KMS-11 (cell line): ENCODE measurements around the gene CCNI2.

Experiments
- H2AFZ ChIP-seq: fragments of 200-600 bp; sonication (generic); 2 replicates; pipeline ENCODE4 v1.6.1; 2016; ENCODE audit warnings: antibody characterized with exemption, mixed run types, low read depth
- H3K27ac ChIP-seq: fragments of 200-600 bp; sonication (generic); 2 replicates; pipeline ENCODE4 v1.6.1; 2016; ENCODE audit warnings: mild to moderate bottlenecking, mixed run types
- H3K27me3 ChIP-seq: fragments of 200-600 bp; sonication (generic); 2 replicates; pipeline ENCODE4 v1.6.1; 2017; ENCODE audit warnings: mild to moderate bottlenecking, low read depth, mixed run types, moderate library complexity; ENCODE audit not compliant: insufficient read depth
- H3K36me3 ChIP-seq: fragments of 200-600 bp; sonication (generic); 2 replicates; pipeline ENCODE4 v1.6.1; 2017; ENCODE audit warnings: mild to moderate bottlenecking, mixed run types; ENCODE audit not compliant: insufficient read depth
- H3K4me1 ChIP-seq: fragments of 200-600 bp; sonication (generic); 2 replicates; pipeline ENCODE4 v1.6.1; 2016; ENCODE audit warnings: mild to moderate bottlenecking, low read depth, mixed run types; ENCODE audit not compliant: poor library complexity, severe bottlenecking
- H3K4me2 ChIP-seq: fragments of 200-600 bp; sonication (generic); 2 replicates; pipeline ENCODE4 v1.7.0; 2016; ENCODE audit warnings: mild to moderate bottlenecking, mixed run types
- H3K4me3 ChIP-seq: fragments of 200-600 bp; sonication (generic); IDR thresholded peaks from 2 replicates; pipeline ENCODE4 v1.6.1; 2017; ENCODE audit warnings: low read depth, low read length, mixed read lengths; ENCODE audit not compliant: insufficient read depth
- H3K79me2 ChIP-seq: fragments of 200-600 bp; sonication (generic); 2 replicates; pipeline ENCODE4 v1.6.1; 2016; ENCODE audit warnings: low read depth, mixed run types; ENCODE audit not compliant: insufficient read depth
- H3K9ac ChIP-seq: fragments of 200-600 bp; sonication (generic); 2 replicates; pipeline ENCODE4 v1.6.1; 2016; ENCODE audit warnings: mild to moderate bottlenecking, mixed run types
- H4K20me1 ChIP-seq: fragments of 200-600 bp; sonication (generic); 2 replicates; pipeline ENCODE4 v1.6.1; 2016; ENCODE audit warnings: mild to moderate bottlenecking, mixed run types; ENCODE audit not compliant: insufficient read depth
- CTCF ChIP-seq: fragments of 200-600 bp; sonication (generic); conservative IDR thresholded peaks from 2 replicates; pipeline ENCODE4 v1.6.1; 2017; ENCODE audit warnings: low read depth, mild to moderate bottlenecking, antibody characterized with exemption, low read length, moderate library complexity, mixed read lengths

CCNI2 gene

DNA sequence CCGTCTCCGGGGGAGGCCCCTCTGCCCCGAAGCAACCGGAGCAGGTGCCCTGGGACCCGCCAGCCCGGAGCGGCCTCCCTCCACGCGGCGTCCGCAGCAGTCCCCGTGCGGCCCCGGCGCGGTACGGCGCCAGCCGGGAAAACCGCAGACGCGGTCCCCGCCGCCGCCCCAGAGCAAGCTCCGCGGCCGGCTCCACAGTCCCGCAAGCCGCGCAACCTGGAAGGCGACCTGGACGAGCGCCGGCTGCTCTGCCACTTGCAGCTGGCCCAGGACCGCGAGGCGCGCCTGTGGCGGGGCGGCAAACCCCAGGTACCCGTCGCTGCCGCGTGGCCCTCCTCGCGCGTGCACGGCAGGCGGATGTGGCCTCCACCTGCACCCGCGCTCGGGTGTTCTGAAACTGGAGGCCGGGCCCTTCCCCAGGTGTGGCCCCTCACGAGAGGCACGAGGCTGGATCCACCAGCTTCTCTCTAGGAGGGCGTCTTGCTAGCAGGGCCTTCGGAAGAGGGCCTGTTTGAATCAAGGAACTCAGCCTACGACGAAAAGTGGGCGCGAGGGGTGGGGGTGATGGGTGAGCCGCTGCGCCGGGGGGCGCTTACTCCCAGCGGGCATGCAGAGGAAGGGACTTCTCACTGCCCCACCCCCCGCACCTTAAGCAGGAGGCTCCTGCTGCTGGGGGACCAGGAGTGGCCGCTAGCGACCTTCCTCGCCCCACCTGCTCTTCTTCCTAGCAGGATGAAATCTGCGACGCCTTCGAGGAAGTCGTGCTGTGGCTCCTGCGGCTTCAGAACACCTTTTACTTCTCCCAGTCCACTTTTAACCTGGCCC lies 602 bp downstream of the CCNI2 start:
- Histone ChIP-seq H3K9ac (peak overlapping the region; percentile 87), H3K4me2 (peak overlapping the region; percentile 97), H3K4me3 (no peak overlapping the region), H3K36me3 (no peaks in the 10 kb centered on the region), H2AFZ (peak overlapping the region; percentile 87), H3K79me2 (peaks cover 4% of the 10 kb centered on the region; the same call in 1 of the 2 replicates), H4K20me1 (no peaks in the 10 kb centered on the region), H3K27ac (peak overlapping the region; percentile 89), H3K27me3 (no peaks in the 10 kb centered on the region), H3K4me1 (peaks cover 63% of the 10 kb centered on the region)
- no peak for TF ChIP-seq CTCF

GRCh38 chr5:132748522-132749000 lies 1.3 kb downstream of the CCNI2 start:
- H3K4me2 ChIP-seq = peak overlapping the region; percentile 97
- peak overlapping the region; percentile 87; the same call in 1 of the 2 replicates for H3K9ac ChIP-seq
- H3K27ac ChIP-seq = peak overlapping the region; percentile 89
- TF ChIP-seq CTCF = no peak
- H4K20me1 ChIP-seq = no peaks in the 10 kb centered on the region
- no peaks in the 10 kb centered on the region for H3K27me3 ChIP-seq
- peaks cover 70% of the 10 kb centered on the region for H3K4me1 ChIP-seq
- H3K36me3 ChIP-seq = no peaks in the 10 kb centered on the region
- no peak overlapping the region for H3K4me3 ChIP-seq
- H2AFZ ChIP-seq = no peak overlapping the region
- H3K79me2 ChIP-seq = peaks cover 4% of the 10 kb centered on the region; the same call in 1 of the 2 replicates

- Histone ChIP-seq H3K4me2 (peak overlapping the region; percentile 97), H3K4me1 (peaks cover 80% of the 10 kb centered on the region), H3K27ac (peak overlapping the region; percentile 89), H3K27me3 (no peaks in the 10 kb centered on the region), H3K9ac (peak overlapping the region; percentile 51; the same call in 1 of the 2 replicates), H3K36me3 (no peaks in the 10 kb centered on the region), H2AFZ (no peak overlapping the region), H3K79me2 (peaks cover 4% of the 10 kb centered on the region; the same call in 1 of the 2 replicates), H4K20me1 (no peaks in the 10 kb centered on the region), H3K4me3 (no peak overlapping the region)
- no peak for TF ChIP-seq CTCF
Measured at GRCh38 chr5:132749506-132749905, 2.3 kb downstream of the CCNI2 start.

DNA sequence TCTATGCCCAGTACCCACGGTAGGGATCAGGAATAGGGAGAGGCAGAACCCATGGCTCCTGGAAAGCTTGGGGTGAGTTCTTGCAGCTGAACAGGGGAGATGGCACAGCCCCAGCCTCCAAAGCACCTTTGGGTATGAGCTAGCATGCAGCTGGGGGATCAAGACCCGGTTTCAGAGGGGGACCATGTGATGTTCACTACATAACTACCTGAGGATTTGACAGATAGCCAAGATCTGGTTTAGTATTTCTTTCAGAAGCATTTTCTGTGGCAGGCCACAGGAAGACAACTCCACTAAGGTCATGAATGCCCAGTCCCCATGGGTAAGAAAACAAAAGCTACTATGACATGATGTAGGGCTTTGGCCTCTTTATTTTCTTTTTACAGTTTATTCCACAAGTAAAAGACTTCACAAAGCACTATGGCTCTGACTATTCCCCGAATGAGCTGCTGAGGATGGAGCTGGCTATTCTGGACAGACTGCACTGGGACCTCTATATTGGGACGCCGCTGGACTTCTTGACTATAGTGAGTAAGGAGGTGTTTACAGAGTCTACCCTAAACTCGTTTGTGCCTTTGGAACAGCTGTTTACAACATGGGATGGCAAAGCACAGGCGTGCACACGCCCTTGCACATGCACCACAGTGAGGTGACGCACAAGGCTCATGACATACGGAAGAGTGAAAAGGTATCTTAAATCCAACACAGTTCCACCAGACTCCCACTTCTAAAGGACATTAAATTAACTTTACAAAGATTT lies 3.4 kb downstream of the CCNI2 start:
- H4K20me1 ChIP-seq = no peaks in the 10 kb centered on the region
- peak overlapping the region; percentile 97 for H3K4me2 ChIP-seq
- peaks cover 4% of the 10 kb centered on the region; the same call in 1 of the 2 replicates for H3K79me2 ChIP-seq
- no peak for TF ChIP-seq CTCF
- H3K36me3 ChIP-seq = no peaks in the 10 kb centered on the region
- peak overlapping the region; percentile 89 for H3K27ac ChIP-seq
- H3K9ac ChIP-seq = peak overlapping the region; percentile 51
- no peak overlapping the region for H3K4me3 ChIP-seq
- H3K27me3 ChIP-seq = no peaks in the 10 kb centered on the region
- peaks cover 91% of the 10 kb centered on the region for H3K4me1 ChIP-seq
- H2AFZ ChIP-seq = no peak overlapping the region
